OCI-LY1 (cell line): Measurements from ENCODE around the gene BGN.

Experiments used
- H2AFZ ChIP-seq: fragments of 200-600 bp; sonication (generic), shearing (Covaris generic); 2 replicates; pipeline ENCODE4 v1.6.0; 2014; ENCODE audit warnings: antibody characterized with exemption, mild to moderate bottlenecking, low read length
- H3F3A ChIP-seq: fragments of 200-600 bp; sonication (generic), shearing (Covaris generic); 2 replicates; pipeline ENCODE4 v1.6.0; 2014; ENCODE audit warnings: mild to moderate bottlenecking, antibody characterized with exemption, low read length, moderate library complexity; ENCODE audit not compliant: insufficient read depth
- H3K27ac ChIP-seq: fragments of 200-600 bp; sonication (generic); 2 replicates; pipeline ENCODE4 v1.5.1; 2014; ENCODE audit warnings: low read length, mixed run types, mild to moderate bottlenecking, low read depth; ENCODE audit not compliant: poor library complexity, severe bottlenecking
- H3K27me3 ChIP-seq: fragments of 200-600 bp; sonication (generic); 2 replicates; pipeline ENCODE4 v1.6.0; 2014; ENCODE audit warnings: antibody characterized with exemption, mild to moderate bottlenecking, low read length, moderate library complexity; ENCODE audit not compliant: insufficient read depth
- H3K36me3 ChIP-seq: fragments of 200-600 bp; sonication (generic); 2 replicates; pipeline ENCODE4 v1.6.1; 2014; ENCODE audit warnings: mild to moderate bottlenecking, antibody characterized with exemption, low read length, moderate library complexity, mixed read lengths; ENCODE audit not compliant: insufficient read depth
- H3K4me1 ChIP-seq: fragments of 200-600 bp; sonication (generic); 2 replicates; pipeline ENCODE4 v1.5.1; 2014; ENCODE audit warnings: mild to moderate bottlenecking, low read length, moderate library complexity; ENCODE audit not compliant: insufficient read depth, severe bottlenecking
- H3K4me2 ChIP-seq: fragments of 200-600 bp; sonication (generic), shearing (Covaris generic); 2 replicates; pipeline ENCODE4 v1.6.1; 2014; ENCODE audit warnings: low read length
- H3K4me3 ChIP-seq: fragments of 200-600 bp; sonication (generic); 2 replicates; pipeline ENCODE4 v1.5.1; 2014; ENCODE audit warnings: low read length, low read depth, mild to moderate bottlenecking, mixed read lengths; ENCODE audit not compliant: poor library complexity, severe bottlenecking
- H3K79me2 ChIP-seq: fragments of 200-600 bp; shearing (Covaris generic); 2 replicates; pipeline ENCODE4 v1.6.1; 2016; ENCODE audit warnings: mixed run types, low read length, mixed read lengths; ENCODE audit not compliant: insufficient read depth
- H3K9ac ChIP-seq: fragments of 200-600 bp; sonication (generic), shearing (Covaris generic); 2 replicates; pipeline ENCODE4 v1.6.1; 2014; ENCODE audit warnings: mild to moderate bottlenecking, low read length, mixed read lengths
- H3K9me2 ChIP-seq: fragments of 200-600 bp; sonication (generic), shearing (Covaris generic); 2 replicates; pipeline ENCODE4 v1.6.1; 2014; ENCODE audit warnings: low read depth, mild to moderate bottlenecking, low read length, mixed read lengths
- H3K9me3 ChIP-seq: fragments of 200-600 bp; shearing (Covaris generic); 2 replicates; pipeline ENCODE4 v1.6.1; 2014; ENCODE audit warnings: low read length, mixed read lengths
- H4K20me1 ChIP-seq: fragments of 200-600 bp; sonication (generic), shearing (Covaris generic); 2 replicates; pipeline ENCODE4 v1.6.0; 2016; ENCODE audit warnings: mild to moderate bottlenecking, low read length; ENCODE audit not compliant: insufficient read depth
- EZH2 ChIP-seq: fragments of 200-600 bp; sonication (generic), shearing (Covaris generic); IDR thresholded peaks from 2 replicates; pipeline ENCODE4 v1.8.0; 2017; ENCODE audit warnings: borderline replicate concordance, mixed run types, mild to moderate bottlenecking, antibody characterized with exemption, low read length, moderate library complexity, mixed read lengths
- TF ChIP-seq, protein P1 (sequence below): fragments of 200-600 bp; sonication (generic), shearing (Covaris generic); IDR thresholded peaks from 2 replicates; pipeline ENCODE4 v1.5.1; 2017; ENCODE audit warnings: mild to moderate bottlenecking, antibody characterized with exemption, low read length, moderate library complexity, mixed read lengths

The BGN gene

DNA sequence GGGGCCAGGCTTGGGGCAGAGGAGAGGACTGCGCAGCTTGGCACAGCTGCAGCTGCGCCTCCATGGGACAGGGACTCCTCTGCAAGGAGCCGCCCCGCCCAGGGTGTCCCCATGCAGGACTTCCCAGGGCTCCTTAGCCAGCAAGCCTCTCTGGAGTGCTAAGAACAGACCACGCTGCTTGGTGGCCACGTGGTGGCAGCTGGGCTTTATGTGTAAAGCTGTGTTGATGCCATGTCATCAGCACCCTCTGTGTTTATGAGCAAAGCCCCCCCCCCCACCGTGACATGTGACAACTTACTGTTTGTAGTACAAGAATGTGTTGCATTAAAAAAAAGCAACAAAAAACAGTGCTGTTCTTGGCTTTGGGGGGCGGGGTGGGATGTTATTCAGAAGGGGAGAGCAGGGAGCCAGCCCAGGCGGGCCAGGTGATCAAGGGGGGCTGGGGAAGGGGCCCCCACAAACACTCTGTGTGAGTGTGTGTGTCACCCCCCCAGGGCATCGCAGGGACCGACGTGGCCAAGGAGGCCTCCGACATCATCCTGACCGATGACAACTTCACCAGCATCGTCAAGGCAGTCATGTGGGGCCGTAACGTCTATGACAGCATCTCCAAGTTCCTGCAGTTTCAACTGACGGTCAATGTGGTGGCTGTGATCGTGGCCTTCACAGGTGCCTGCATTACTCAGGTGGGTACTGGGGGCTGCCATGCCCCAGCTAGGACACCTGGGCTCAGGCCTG lies 63.0 kb downstream of the BGN start:
- H3K9me3 ChIP-seq: no peaks in the 10 kb centered on the region
- H3K79me2 ChIP-seq: no peaks in the 10 kb centered on the region
- no peaks in the 10 kb centered on the region for H3K27me3 ChIP-seq
- no peak overlapping the region for H3K4me2 ChIP-seq
- no peaks in the 10 kb centered on the region for H3K9me2 ChIP-seq
- no peak overlapping the region for H3K27ac ChIP-seq
- no peaks in the 10 kb centered on the region for H3K4me1 ChIP-seq
- TF ChIP-seq EZH2: no peak
- TF ChIP-seq, protein P1, sequence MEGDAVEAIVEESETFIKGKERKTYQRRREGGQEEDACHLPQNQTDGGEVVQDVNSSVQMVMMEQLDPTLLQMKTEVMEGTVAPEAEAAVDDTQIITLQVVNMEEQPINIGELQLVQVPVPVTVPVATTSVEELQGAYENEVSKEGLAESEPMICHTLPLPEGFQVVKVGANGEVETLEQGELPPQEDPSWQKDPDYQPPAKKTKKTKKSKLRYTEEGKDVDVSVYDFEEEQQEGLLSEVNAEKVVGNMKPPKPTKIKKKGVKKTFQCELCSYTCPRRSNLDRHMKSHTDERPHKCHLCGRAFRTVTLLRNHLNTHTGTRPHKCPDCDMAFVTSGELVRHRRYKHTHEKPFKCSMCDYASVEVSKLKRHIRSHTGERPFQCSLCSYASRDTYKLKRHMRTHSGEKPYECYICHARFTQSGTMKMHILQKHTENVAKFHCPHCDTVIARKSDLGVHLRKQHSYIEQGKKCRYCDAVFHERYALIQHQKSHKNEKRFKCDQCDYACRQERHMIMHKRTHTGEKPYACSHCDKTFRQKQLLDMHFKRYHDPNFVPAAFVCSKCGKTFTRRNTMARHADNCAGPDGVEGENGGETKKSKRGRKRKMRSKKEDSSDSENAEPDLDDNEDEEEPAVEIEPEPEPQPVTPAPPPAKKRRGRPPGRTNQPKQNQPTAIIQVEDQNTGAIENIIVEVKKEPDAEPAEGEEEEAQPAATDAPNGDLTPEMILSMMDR: no peak
- H2AFZ ChIP-seq: no peak overlapping the region
- H3K4me3 ChIP-seq: no peak overlapping the region
- H3K9ac ChIP-seq: no peak overlapping the region
- H4K20me1 ChIP-seq: no peaks in the 10 kb centered on the region
- no peaks in the 10 kb centered on the region for H3F3A ChIP-seq
- H3K36me3 ChIP-seq: no peaks in the 10 kb centered on the region
